Hepatocyte (in vitro differentiated cells): ENCODE data around the gene RBM47. TPM values are rescaled to one million over a fixed set of nuclear protein-coding genes. Genes with fewer than 3 reads are reported as not detected.

ENCODE experiments used
- DNase-seq: peaks from one replicate; pipeline ENCODE4 v3.0.0-alpha.2; 2016; ENCODE audit warnings: low spot score
- H2AFZ ChIP-seq: fragments of 200-600 bp; sonication (generic); 2 replicates; pipeline ENCODE4 v1.6.0; 2016; ENCODE audit warnings: antibody characterized with exemption, mild to moderate bottlenecking
- H3K27ac ChIP-seq: fragments of 200-600 bp; sonication (generic); 2 replicates; pipeline ENCODE4 v1.5.1; 2016; ENCODE audit warnings: mild to moderate bottlenecking
- H3K27me3 ChIP-seq: fragments of 200-600 bp; sonication (generic); 2 replicates; pipeline ENCODE4 v1.6.1; 2016
- H3K36me3 ChIP-seq: fragments of 200-600 bp; sonication (generic); replicated peaks from 2 replicates; pipeline ENCODE4 v1.5.1; 2016; ENCODE audit warnings: low read depth; ENCODE audit not compliant: insufficient read depth
- H3K4me1 ChIP-seq: fragments of 200-600 bp; sonication (generic); 2 replicates; pipeline ENCODE4 v1.5.1; 2016; ENCODE audit warnings: mild to moderate bottlenecking, moderate library complexity; ENCODE audit not compliant: insufficient read depth
- H3K4me2 ChIP-seq: fragments of 200-600 bp; sonication (generic); 2 replicates; pipeline ENCODE4 v1.6.0; 2016
- H3K4me3 ChIP-seq: fragments of 200-600 bp; sonication (generic); 2 replicates; pipeline ENCODE4 v1.5.1; 2016; ENCODE audit warnings: mild to moderate bottlenecking
- H3K79me2 ChIP-seq: fragments of 200-600 bp; sonication (generic); 2 replicates; pipeline ENCODE4 v1.6.0; 2017; ENCODE audit warnings: mild to moderate bottlenecking
- H3K9me2 ChIP-seq: fragments of 200-600 bp; sonication (generic); replicated peaks from 2 replicates; pipeline ENCODE4 v1.6.0; 2017; ENCODE audit warnings: mild to moderate bottlenecking; ENCODE audit not compliant: insufficient read depth
- H3K9me3 ChIP-seq: fragments of 200-600 bp; sonication (generic); 2 replicates; pipeline ENCODE4 v1.5.1; 2016; ENCODE audit warnings: low read depth, mild to moderate bottlenecking
- H4K20me1 ChIP-seq: fragments of 200-600 bp; sonication (generic); 2 replicates; pipeline ENCODE4 v1.6.0; 2016; ENCODE audit warnings: mild to moderate bottlenecking; ENCODE audit not compliant: insufficient read depth, poor library complexity, severe bottlenecking
- EZH2 ChIP-seq: fragments of 200-600 bp; sonication (generic); IDR thresholded peaks from 2 replicates; pipeline ENCODE4 v1.6.1; 2016; ENCODE audit warnings: antibody characterized with exemption, mild to moderate bottlenecking, borderline replicate concordance
- EZH2phosphoT487 ChIP-seq: fragments of 200-600 bp; sonication (generic); IDR thresholded peaks from one replicate; pipeline ENCODE4 v1.6.1; 2018; ENCODE audit warnings: antibody characterized with exemption, mild to moderate bottlenecking, low read depth, moderate library complexity; ENCODE audit not compliant: unreplicated experiment, severe bottlenecking
- WGBS: methylation state at CpG from one replicate; pipeline ENCODE4 v1.1.6; 2016; ENCODE audit warnings: low lambda C conversion rate; ENCODE audit errors: missing lambda C conversion rate; 5-methylcytosine and 5-hydroxymethylcytosine counted together
- polyA plus RNA-seq: library from polyadenylated mRNA; unstranded; fragments of >200 nt; fragmentation: Nextera tagmentation; extraction: Ambion mirVana; gene quantifications from 2 replicates; pipeline ENCODE4 v1.2.1, GENCODE V29; 2016
- total RNA-seq: library from RNA; depleted of rRNA; stranded (reverse); fragments of >200 nt; gene quantifications from 2 replicates; pipeline ENCODE4 v1.2.3, GENCODE V29; 2014
- TF ChIP-seq, protein P1 (sequence below): fragments of 200-600 bp; sonication (generic); IDR thresholded peaks from 2 replicates; pipeline ENCODE4 v1.5.1; 2016; ENCODE audit warnings: antibody characterized with exemption, mild to moderate bottlenecking; ENCODE audit not compliant: poor library complexity

The RBM47 gene
- total and polyA plus RNA-seq, 2 experiments from 2014 or later, result 49.8 to 137 TPM

DNA sequence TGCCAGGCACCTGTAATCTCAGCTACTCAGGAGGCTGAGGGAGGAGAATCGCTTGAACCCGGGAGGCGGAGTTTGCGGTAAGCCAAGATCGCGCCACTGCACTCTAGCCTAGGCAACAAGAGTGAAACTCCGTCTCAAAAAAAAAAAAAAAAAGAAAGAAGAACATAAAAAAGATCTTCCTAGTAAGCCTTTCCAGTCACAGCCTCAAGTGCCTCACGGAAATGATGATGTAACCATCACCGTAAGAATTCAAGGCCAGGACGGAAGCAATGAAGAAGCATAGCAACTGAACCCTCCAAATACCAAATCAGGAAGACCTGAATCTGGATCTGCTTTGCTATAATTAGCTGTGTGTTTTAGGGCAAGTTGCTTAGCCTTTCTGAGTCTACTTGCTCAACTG lies 28.8 kb downstream of the RBM47 start:
- H3K9me2 ChIP-seq, result no peaks in the 10 kb centered on the region
- DNase-seq, result no peak
- 86% methylated on average over 9 of the region's 10 CpGs for WGBS
- no peaks in the 10 kb centered on the region for H4K20me1 ChIP-seq
- H3K27me3 ChIP-seq, result no peaks in the 10 kb centered on the region
- H2AFZ ChIP-seq, result no peak overlapping the region
- H3K27ac ChIP-seq, result no peak overlapping the region
- no peak for TF ChIP-seq EZH2phosphoT487
- TF ChIP-seq, protein P1, sequence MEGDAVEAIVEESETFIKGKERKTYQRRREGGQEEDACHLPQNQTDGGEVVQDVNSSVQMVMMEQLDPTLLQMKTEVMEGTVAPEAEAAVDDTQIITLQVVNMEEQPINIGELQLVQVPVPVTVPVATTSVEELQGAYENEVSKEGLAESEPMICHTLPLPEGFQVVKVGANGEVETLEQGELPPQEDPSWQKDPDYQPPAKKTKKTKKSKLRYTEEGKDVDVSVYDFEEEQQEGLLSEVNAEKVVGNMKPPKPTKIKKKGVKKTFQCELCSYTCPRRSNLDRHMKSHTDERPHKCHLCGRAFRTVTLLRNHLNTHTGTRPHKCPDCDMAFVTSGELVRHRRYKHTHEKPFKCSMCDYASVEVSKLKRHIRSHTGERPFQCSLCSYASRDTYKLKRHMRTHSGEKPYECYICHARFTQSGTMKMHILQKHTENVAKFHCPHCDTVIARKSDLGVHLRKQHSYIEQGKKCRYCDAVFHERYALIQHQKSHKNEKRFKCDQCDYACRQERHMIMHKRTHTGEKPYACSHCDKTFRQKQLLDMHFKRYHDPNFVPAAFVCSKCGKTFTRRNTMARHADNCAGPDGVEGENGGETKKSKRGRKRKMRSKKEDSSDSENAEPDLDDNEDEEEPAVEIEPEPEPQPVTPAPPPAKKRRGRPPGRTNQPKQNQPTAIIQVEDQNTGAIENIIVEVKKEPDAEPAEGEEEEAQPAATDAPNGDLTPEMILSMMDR, result no peak
- no peak for TF ChIP-seq EZH2
- H3K36me3 ChIP-seq, result no peaks in the 10 kb centered on the region
- H3K4me2 ChIP-seq, result no peak overlapping the region
- peaks cover 44% of the 10 kb centered on the region for H3K79me2 ChIP-seq
- H3K9me3 ChIP-seq, result no peaks in the 10 kb centered on the region
- no peak overlapping the region for H3K4me3 ChIP-seq
- no peaks in the 10 kb centered on the region for H3K4me1 ChIP-seq

DNA sequence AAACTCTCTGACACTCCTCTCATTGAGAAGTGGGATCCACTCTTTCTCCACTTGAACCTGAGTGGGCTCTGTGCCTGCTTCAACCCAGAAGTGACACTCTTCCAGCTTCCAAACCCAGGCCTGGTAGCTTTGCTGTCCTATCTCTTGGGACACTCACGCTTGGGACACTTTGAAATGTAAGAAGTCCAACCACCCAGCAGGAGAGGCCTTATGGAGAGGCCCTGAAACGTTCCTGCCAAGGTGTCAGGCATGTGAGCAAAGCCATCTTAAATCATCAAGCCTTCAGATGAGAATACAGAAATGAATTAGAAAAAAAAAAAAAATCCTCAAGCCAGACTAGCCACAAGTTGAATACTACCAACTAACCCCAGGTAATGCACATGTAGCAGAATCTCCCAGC lies 30.2 kb downstream of the RBM47 start:
- H3K9me3 ChIP-seq, result no peaks in the 10 kb centered on the region
- H3K36me3 ChIP-seq, result no peaks in the 10 kb centered on the region
- no peak overlapping the region for H3K4me2 ChIP-seq
- no peaks in the 10 kb centered on the region for H3K27me3 ChIP-seq
- peaks cover 38% of the 10 kb centered on the region for H3K79me2 ChIP-seq
- H3K9me2 ChIP-seq, result no peaks in the 10 kb centered on the region
- H2AFZ ChIP-seq, result no peak overlapping the region
- TF ChIP-seq EZH2 (no peak), EZH2phosphoT487 (no peak)
- TF ChIP-seq, protein P1, result no peak
- 80% methylated on average over 2 of the region's 2 CpGs for WGBS
- no peak overlapping the region for H3K4me3 ChIP-seq
- no peak for DNase-seq
- no peaks in the 10 kb centered on the region for H3K4me1 ChIP-seq
- no peaks in the 10 kb centered on the region for H4K20me1 ChIP-seq
- no peak overlapping the region for H3K27ac ChIP-seq

DNA sequence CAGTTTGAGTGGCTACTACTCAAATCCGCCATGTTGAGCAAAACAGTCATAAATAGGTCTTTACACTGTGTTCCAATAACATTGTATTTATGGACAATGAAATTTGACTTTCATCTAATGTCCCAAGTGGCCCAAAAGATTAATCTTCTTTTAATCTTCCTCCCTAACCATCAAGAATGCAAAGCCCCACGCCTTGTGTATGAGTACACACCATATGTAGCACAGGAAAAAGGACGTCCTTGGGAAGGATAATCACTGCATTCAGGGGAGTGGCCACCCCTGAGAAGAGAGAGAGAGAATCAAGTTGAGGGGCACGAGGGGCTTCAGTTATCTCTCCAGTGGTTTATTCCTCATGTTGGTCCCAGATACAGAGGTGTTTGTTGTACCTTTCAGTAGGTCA lies 33.1 kb downstream of the RBM47 start:
- Histone ChIP-seq H3K27ac (no peak overlapping the region), H3K4me1 (no peaks in the 10 kb centered on the region), H3K9me2 (no peaks in the 10 kb centered on the region), H2AFZ (no peak overlapping the region), H3K4me3 (no peak overlapping the region), H3K27me3 (no peaks in the 10 kb centered on the region), H3K36me3 (no peaks in the 10 kb centered on the region), H3K79me2 (peaks cover 36% of the 10 kb centered on the region), H3K4me2 (no peak overlapping the region), H3K9me3 (no peaks in the 10 kb centered on the region), H4K20me1 (no peaks in the 10 kb centered on the region)
- DNase-seq, result no peak
- WGBS, result 71% methylated on average over 4 of the region's 4 CpGs
- no peak for TF ChIP-seq EZH2phosphoT487

DNA sequence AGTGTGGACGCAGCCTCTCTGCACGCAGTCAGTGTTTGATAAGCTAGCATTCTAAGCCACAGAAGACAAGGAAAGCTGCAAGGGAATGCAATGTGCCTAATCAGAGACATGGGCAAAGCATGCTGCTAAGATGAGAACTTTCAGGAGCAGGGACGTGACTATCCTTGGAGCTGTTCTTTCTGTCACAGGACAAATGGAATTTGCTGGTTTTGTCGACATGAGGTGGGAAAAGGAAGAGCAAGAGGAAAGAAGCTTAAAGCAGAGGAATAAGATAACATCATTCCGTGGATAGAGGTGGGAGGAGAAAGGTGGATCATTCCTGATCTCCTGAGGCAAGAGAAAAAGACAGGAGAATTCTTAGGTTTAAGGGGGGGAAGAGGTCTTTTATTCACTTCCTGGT lies 33.7 kb downstream of the RBM47 start:
- 66% methylated on average over 5 of the region's 5 CpGs for WGBS
- peaks cover 31% of the 10 kb centered on the region for H3K79me2 ChIP-seq
- no peaks in the 10 kb centered on the region for H3K4me1 ChIP-seq
- H3K4me3 ChIP-seq, result no peak overlapping the region
- no peak for DNase-seq
- H4K20me1 ChIP-seq, result no peaks in the 10 kb centered on the region
- no peak overlapping the region for H3K27ac ChIP-seq
- no peaks in the 10 kb centered on the region for H3K9me2 ChIP-seq
- H3K4me2 ChIP-seq, result no peak overlapping the region
- H3K27me3 ChIP-seq, result no peaks in the 10 kb centered on the region
- TF ChIP-seq EZH2 (no peak), EZH2phosphoT487 (no peak)
- TF ChIP-seq, protein P1, result no peak
- no peaks in the 10 kb centered on the region for H3K36me3 ChIP-seq
- H2AFZ ChIP-seq, result no peak overlapping the region
- H3K9me3 ChIP-seq, result no peaks in the 10 kb centered on the region
